Activated B cell treated with CpG ODN at 0.5 μM for 24 hours (primary cell): ENCODE results near the gene EMILIN2. TPM values are rescaled to one million over a fixed set of nuclear protein-coding genes. Genes with fewer than 3 reads are reported as not detected.
A peak's percentile ranks its signal among the peaks of the same experiment; 100 is the strongest.

ENCODE experiments used
- ATAC-seq: fragments of 200-7000 bp; cut with Tn5 transposase; one replicate; pipeline ENCODE4 v1.10.0; 2021; ENCODE audit warnings: low read depth, mild to moderate bottlenecking, moderate library complexity
- CTCF ChIA-PET: fragments of 350-600 bp; sonication (Branson Sonifier 250); formaldehyde crosslinking; loops from one replicate; lab custom pipeline; 2021; ENCODE audit warnings: antibody characterized with exemption; lab: Charles Lee
- POLR2A ChIA-PET: fragments of 350-600 bp; sonication (Branson Sonifier 250); formaldehyde crosslinking; loops from one replicate; lab custom pipeline; 2021; ENCODE audit warnings: antibody characterized with exemption; lab: Charles Lee
- DNase-seq: peaks from one replicate; pipeline ENCODE4 v3.0.0; 2022
- H3K27ac Mint-ChIP-seq: one replicate; pipeline ENCODE4 v1.8.0; 2020; ENCODE audit warnings: mixed read lengths
- H3K27me3 Mint-ChIP-seq: one replicate; pipeline ENCODE4 v1.8.0; 2021; ENCODE audit warnings: mixed read lengths
- H3K36me3 Mint-ChIP-seq: one replicate; pipeline ENCODE4 v1.8.0; 2021; ENCODE audit warnings: low read depth, mixed read lengths
- H3K4me1 Mint-ChIP-seq: one replicate; pipeline ENCODE4 v1.8.0; 2021; ENCODE audit warnings: mixed read lengths
- H3K4me3 Mint-ChIP-seq: one replicate; pipeline ENCODE4 v1.8.0; 2020; ENCODE audit warnings: mild to moderate bottlenecking, mixed read lengths
- H3K9me3 Mint-ChIP-seq: one replicate; pipeline ENCODE4 v1.8.0; 2020; ENCODE audit warnings: mixed read lengths
- CTCF ChIP-seq: fragments of 200-600 bp; IDR thresholded peaks from one replicate; pipeline ENCODE4 v1.8.0; 2022; ENCODE audit warnings: antibody characterized with exemption, mild to moderate bottlenecking
- intact Hi-C: fragments of 100-400 bp; cut with micrococcal nuclease; formaldehyde crosslinking; loops from one replicate; pipeline ENCODE4 v1.15.1; 2024
- total RNA-seq: library from RNA; stranded (reverse); gene quantifications from 2 replicates; pipeline ENCODE4 v1.2.3, GENCODE V29; 2022

EMILIN2 gene
- total RNA-seq, 1 donor from 2014 or later = 80.9 TPM

GRCh38 chr18:2845172-2845571 lies 1.6 kb upstream of the EMILIN2 start:
- Mint-ChIP-seq H3K27me3 (no peaks in the 10 kb centered on the region), H3K4me3 (peak overlapping the region; percentile 1)

GRCh38 chr18:2847317-2848246 lies 776 bp downstream of the EMILIN2 start:
- Mint-ChIP-seq H3K4me3 (peak overlapping the region; percentile 96), H3K9me3 (no peaks in the 10 kb centered on the region), H3K4me1 (peaks cover 52% of the 10 kb centered on the region), H3K36me3 (peaks cover 23% of the 10 kb centered on the region), H3K27ac (peak overlapping the region; percentile 92), H3K27me3 (peaks cover 8% of the 10 kb centered on the region)
- TF ChIP-seq CTCF = no peak
- POLR2A ChIA-PET = interaction anchor here (0.6 to 2.8 kb wide), 38 partner anchors 9 to 605 kb away, joined by 3 to 24 read pairs (median 4); partner anchors contain the start of genes MYL12A, MYL12B and SMCHD1
- CTCF ChIA-PET = interaction anchor here (1.0 to 1.2 kb wide), 2 partner anchors 67 to 138 kb away, joined by 3 to 4 read pairs; no protein-coding TSS in a partner anchor
- ATAC-seq (peak; percentile 57), DNase-seq (peak; percentile 69)
- intact Hi-C loops = loop anchor here (1.0 to 5.0 kb wide), 12 partner anchors 35 to 740 kb away; partner anchors contain the start of genes METTL4, MYL12A, NDC80 and SMCHD1

More at GRCh38 chr18:2845172-2845571, 1.6 kb upstream of the EMILIN2 start:
- Mint-ChIP-seq H3K36me3 (peaks cover 8% of the 10 kb centered on the region), H3K9me3 (no peaks in the 10 kb centered on the region), H3K4me1 (peaks cover 52% of the 10 kb centered on the region), H3K27ac (peak overlapping the region; percentile 41)
- no peak for DNase-seq
- ATAC-seq = no peak
- CTCF ChIA-PET = interaction anchor here (1.1 kb wide), 1 partner anchor 52 kb away, joined by 3 read pairs; no protein-coding TSS in a partner anchor
- POLR2A ChIA-PET = interaction anchor here (0.6 to 1.7 kb wide), 3 partner anchors 9 to 402 kb away, joined by 3 to 8 read pairs (median 6); partner anchors contain the start of gene MYL12A
- no peak for TF ChIP-seq CTCF
- intact Hi-C loops = loop anchor here (5.0 kb wide), 4 partner anchors 37 to 742 kb away; no protein-coding TSS in a partner anchor

- intact Hi-C loops = loop anchor here (1.0 to 5.0 kb wide), 5 partner anchors 34 to 739 kb away; no protein-coding TSS in a partner anchor
- POLR2A ChIA-PET = interaction anchor here (0.6 to 2.8 kb wide), 24 partner anchors 8 to 604 kb away, joined by 3 to 24 read pairs (median 5); partner anchors contain the start of genes MYL12A, MYL12B and SMCHD1
- H3K27ac Mint-ChIP-seq = peak overlapping the region; percentile 92
- H3K36me3 Mint-ChIP-seq = peaks cover 33% of the 10 kb centered on the region
- H3K27me3 Mint-ChIP-seq = peaks cover 8% of the 10 kb centered on the region
- no peak for TF ChIP-seq CTCF
- H3K9me3 Mint-ChIP-seq = no peaks in the 10 kb centered on the region
- ATAC-seq = no peak
- peak overlapping the region; percentile 96 for H3K4me3 Mint-ChIP-seq
- no peak for DNase-seq
- peaks cover 42% of the 10 kb centered on the region for H3K4me1 Mint-ChIP-seq
- CTCF ChIA-PET = interaction anchor here (0.6 to 1.2 kb wide), 3 partner anchors 68 to 332 kb away, joined by 3 to 4 read pairs (median 3); no protein-coding TSS in a partner anchor
These were observed 1.7 kb downstream of the EMILIN2 start for GRCh38 chr18:2848247-2849246.

- intact Hi-C loops = no loop called here
- ATAC-seq (no peak), DNase-seq (no peak)
- Mint-ChIP-seq H3K4me1 (peaks cover 20% of the 10 kb centered on the region), H3K27ac (no peak overlapping the region), H3K4me3 (no peak overlapping the region), H3K27me3 (peaks cover 10% of the 10 kb centered on the region), H3K36me3 (peaks cover 53% of the 10 kb centered on the region), H3K9me3 (no peaks in the 10 kb centered on the region)
- no peak for TF ChIP-seq CTCF
- POLR2A ChIA-PET = no interaction called here
- CTCF ChIA-PET = no interaction called here
These were observed 4.0 kb downstream of the EMILIN2 start for GRCh38 chr18:2850816-2851215.
